HG02973 (cell line): ENCODE results near the gene CLSTN3.

Experiments used
- ATAC-seq: cut with Tn5 transposase; IDR thresholded peaks from one replicate; pipeline ENCODE4 v1.9.1; 2021; ENCODE audit warnings: moderate library complexity; ENCODE audit not compliant: unreplicated experiment

Gene CLSTN3

GRCh38 chr12:7146906-7147305, 16.7 kb downstream of the CLSTN3 start:
- no peak for ATAC-seq

GRCh38 chr12:7150356-7150755, 20.2 kb downstream of the CLSTN3 start:
- no peak for ATAC-seq

- ATAC-seq, result no peak
These were observed 20.7 kb downstream of the CLSTN3 start for GRCh38 chr12:7150841-7151240.

- ATAC-seq, result no peak
These were observed 21.4 kb downstream of the CLSTN3 start for GRCh38 chr12:7151532-7151931.

DNA sequence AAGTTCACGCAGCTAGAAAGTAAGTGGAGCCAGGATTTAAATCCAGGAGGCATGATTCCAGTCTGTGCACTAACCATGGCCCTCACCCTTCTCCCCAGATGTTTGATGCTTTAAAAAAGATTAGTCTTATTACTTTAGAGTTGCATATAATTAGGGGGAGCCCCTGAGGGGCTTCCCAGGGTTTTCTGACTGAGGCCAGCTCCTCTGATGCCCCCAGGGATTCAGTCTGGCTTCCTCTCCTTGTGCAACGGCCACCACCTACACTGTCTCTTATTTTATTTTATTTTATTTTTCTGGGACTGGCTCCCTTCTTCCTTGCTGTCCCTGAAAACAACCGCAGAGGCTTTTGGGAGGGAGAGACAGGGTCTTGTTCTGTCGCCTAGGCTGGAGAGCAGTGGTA, 22.6 kb downstream of the CLSTN3 start:
- no peak for ATAC-seq

GRCh38 chr12:7154042-7154441, 23.9 kb downstream of the CLSTN3 start:
- ATAC-seq, result no peak

DNA sequence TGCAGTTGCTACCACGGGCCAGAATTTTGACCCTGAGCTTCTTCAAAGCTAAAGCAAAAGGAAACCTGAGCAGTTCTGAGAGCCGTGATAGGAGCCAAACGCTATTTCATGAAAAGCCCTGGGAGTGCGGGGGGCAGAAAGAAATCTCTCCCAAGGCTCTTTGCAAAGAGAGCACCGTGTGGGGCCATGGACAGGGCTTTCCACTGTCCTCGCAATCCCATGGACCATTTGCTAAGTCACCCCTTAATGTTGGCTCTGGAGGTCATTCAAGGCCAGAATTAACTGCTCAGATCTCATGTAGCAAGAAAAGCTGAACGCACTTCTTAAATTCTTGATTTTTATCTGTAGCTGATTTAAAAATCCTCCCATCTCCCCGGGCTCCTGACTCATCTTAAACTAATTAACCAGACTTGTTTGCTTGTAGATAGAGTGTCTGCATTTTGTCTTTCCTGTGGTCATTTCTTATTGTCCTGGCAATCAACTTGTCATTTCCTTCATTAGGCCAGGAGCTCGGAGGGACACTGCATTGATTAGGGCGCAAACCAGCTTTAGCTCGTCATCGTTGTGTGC, 24.8 kb downstream of the CLSTN3 start:
- ATAC-seq, result no peak

DNA sequence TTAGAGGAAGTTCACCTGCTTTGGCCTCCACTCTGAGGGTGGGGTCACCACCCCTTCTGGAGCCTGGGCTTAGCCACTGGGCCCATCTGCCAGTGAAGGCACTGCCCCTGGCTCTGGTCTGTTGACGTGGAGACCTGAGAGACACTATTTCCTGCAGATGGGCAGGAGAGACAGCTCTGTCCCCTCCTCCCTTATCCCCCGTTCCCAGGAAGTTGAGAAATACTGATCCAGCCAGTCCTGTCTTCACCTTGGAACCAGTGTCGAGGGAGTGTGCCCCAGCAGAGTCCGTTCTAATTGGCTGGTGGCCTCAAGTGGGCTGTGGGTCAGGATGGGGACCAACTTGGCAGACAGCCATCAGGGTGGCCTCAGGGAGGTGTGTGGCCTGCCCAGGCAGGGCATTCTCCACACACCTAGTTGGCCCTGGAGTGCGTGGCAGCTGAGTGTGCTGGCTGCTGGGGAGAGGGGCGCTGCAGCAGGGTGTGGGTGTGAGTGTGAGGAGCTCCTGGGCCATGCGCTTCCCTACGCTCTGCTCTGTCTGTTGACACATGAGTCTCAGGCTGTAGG, 25.4 kb downstream of the CLSTN3 start:
- no peak for ATAC-seq

DNA sequence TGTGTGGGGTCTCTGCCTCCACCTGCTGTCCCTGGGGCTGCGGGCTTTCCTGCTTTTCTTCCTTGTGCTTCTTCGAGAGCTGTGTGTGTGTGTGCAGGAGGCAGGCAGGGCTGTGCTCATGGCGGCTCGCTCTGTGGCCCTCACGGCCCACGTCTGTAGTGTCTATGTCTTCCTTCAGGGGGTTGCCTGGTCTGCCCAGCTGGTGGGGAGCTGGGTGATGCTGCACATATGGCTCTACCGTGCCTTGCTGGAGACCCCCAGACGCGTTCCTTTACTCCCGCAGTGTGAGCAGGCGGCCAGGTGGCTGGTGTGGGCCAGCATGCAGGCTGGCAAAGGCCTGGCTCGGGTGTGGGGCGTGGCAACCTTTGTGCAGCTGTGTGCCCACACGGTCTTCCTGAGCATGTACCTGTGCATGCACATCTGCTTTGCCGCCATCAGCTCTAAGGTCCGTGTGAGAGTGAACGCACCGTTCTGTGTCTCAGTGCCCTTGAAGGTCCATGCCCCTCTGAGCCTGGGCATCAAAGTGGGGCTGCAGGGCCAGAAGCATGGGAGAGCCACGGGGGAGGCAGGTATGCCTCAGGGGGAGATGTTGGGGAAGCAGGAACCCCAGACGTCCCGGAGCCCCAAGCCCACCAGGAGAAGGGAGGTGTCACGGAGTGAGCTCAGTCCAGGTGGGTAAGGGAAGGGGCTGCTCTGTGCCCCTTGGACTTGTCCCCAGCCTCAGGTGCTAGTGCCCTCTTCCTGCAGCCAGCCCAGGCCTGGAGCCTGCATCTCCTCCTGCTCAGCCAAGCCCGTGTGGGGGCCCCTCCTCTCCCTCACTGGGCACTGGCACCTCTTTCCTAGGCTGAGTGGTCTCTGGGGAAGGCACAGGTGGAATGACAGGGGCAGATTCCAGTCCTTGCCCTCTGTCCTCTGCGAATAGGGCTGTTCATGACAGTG, 26.4 kb downstream of the CLSTN3 start:
- no peak for ATAC-seq

DNA sequence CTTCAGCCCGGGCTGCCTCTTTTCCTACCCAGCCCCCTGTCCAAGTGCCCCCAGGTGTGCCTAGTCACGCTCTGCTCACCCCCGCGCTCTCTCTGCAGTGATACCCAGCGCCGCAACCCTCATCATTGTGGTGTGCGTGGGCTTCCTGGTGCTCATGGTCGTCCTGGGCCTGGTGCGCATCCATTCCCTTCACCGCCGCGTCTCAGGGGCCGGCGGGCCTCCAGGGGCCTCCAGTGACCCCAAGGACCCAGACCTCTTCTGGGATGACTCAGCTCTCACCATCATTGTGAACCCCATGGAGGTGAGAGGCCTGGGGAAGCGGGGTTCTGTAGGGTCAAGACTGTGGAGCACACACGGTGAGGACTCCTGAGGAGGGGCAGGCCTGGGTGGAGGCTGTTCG, 27.2 kb downstream of the CLSTN3 start:
- no peak for ATAC-seq

DNA sequence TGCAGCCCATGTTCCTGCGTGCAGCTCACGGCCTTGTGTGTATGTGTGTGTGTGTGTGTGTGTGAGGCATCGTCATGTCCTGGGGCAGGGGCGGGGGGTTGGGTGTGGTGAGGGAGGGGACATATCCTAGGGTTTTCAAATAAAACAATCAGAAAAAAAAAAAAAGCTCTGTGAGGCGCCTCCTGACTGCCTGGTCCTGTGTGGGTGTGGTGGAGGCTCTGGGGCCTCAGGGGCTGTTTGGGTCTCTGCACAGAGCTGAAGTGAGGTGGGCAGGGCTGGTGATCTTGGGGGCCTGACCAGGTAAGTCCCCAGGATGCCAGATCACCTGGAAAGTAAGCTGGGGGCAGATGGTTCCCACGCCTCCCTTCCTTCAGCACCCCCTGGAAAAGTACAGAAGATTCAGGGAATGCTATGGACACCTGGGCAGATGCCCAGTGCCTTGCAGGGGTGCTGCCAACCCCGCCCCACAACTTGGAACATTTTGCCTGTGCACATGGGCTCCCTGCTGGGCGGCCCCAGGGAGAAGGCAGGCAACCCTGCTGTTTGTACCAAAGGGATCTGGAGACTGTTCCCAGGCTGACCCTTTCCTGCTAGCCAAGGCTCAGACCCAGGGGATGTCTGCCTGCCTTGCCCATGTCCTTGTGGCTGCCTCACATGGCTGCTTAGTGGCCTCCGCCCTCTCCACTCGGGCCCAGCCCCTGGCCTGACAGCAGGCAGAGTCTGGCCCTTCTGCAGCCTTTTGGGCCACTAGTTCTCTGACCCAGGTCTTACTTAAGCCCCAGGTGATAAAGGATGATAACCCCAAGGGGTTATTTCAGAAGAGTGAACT, 28.8 kb downstream of the CLSTN3 start:
- ATAC-seq, result no peak

DNA sequence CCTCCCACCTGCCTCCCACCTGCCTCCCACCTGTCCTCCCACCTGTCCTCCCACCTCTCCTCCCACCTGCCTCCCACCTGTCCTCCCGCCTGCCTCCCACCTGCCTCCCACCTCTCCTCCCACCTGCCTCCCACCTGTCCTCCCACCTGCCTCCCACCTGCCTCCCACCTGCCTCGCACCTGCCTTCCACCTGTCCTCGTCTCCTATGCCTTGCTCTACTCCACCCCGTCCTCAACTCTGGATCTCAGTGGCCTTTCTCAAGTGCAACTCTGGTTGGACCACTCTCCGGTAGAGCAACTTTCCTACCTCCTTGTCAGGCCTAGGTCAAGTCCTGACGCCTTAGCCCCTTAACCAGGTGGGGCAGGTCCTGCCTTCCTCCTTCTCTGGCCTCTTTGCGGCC, 30.0 kb downstream of the CLSTN3 start:
- no peak for ATAC-seq

GRCh38 chr12:7161327-7161726, 31.2 kb downstream of the CLSTN3 start:
- no peak for ATAC-seq

DNA sequence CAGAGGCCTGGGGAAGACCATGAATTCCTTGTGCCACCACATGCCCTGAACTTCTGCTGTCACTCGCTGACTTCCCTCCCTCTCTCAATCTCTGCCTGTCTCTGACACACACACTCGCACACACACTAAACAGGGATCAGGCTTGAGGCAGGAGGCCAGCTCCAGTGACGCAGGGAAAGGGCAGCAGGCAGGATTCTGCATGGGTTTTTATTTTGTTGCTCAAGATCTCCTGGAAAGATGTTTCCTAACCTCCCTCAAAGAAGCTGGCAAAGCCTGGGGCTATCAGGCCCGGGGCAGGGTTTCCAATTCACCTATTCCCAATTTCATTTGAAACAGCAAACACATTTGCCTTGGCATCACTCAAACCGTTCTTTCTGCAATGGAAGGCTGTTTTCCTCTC, 31.6 kb downstream of the CLSTN3 start:
- ATAC-seq, result no peak

DNA sequence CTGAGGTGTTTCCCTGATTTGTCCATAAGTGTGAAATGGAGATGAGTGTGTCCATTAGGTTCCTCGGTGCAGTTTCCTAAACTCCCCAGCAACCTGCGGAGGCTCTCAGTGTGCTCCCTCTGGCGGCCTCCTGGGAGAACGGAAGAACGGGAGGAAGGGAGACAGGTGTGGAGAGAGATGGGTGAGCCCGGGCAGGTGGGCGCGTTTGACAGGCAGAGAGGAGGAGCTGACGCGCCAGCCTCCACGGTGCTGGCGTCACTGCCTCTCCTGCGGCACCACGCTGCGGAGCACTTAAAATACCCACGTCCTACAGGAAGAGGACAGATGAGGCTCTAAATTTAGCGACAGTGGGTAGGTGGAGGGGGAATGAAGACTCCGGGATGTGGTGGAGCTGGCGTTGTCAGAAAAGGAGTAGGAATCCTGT, 32.5 kb downstream of the CLSTN3 start:
- ATAC-seq, result no peak

GRCh38 chr12:7169951-7170350, 39.8 kb downstream of the CLSTN3 start:
- no peak for ATAC-seq

- ATAC-seq, result no peak
These were observed 41.7 kb downstream of the CLSTN3 start for GRCh38 chr12:7171854-7172253.

DNA sequence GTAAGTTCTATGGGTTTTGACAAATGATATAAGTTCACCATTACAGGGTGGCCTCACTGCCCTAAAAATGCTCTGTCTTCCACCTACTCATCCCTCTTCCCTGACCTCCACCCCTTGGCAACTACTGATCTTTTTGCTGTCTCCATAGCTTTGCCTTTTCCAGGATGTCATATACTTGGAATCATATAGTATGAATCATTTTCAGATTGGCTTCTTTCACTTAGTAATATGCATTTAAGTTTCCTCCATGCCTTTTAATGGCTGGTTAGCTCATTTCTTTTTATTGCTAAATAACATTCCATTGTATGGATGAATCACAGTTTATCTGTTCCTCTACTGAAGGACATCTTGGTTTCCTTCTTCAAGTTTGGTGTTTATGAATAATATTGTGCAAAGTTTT, 45.3 kb downstream of the CLSTN3 start:
- no peak for ATAC-seq

DNA sequence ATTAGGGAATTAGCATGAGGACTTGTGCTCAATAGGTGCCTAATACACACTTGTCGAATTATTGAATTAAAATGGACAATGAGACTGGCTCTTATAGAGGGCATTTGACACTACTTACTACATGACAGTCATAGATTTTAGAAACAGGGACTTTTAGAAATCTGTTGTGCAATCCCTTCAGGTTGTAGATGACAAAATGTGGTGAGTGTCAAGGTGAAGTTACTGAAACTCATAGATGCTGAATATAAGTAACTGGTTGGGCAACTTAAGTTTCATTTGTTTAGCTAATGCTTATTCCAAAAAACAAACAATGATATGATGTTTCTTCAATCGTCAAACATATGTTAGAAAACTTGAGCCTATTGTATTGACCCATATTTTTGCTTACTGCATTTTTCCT, 46.4 kb downstream of the CLSTN3 start:
- ATAC-seq, result no peak

DNA sequence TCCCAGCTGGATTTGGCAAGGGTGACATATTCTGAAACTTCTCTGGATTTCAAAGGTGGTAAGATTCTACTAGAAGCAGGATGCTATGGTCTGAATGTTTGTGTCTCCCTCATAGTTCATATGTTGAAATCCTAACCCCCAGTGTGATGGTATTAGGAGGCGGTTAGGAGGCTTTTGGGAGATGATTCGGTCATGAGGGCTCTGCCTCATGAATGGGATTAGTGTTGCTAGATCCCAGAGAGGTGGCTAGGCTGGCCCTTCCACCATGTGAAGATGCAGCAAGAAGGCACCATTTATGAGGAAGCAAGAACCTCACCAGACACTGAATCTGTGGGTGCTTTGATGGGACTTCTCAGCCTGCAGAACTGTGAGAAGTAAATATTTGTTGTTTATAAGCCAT, 48.3 kb downstream of the CLSTN3 start:
- ATAC-seq, result no peak

- ATAC-seq, result no peak
These were observed 50.5 kb downstream of the CLSTN3 start for GRCh38 chr12:7180685-7181084.
